Measurements from ENCODE around the gene BMP15. TPM values are rescaled to one million over a fixed set of nuclear protein-coding genes. Genes with fewer than 3 reads are reported as not detected.

BMP15 gene
- total and polyA plus RNA-seq, 2 donors (not counting 1 experiment from before 2014, with no cell fraction given) = not detected

DNA sequence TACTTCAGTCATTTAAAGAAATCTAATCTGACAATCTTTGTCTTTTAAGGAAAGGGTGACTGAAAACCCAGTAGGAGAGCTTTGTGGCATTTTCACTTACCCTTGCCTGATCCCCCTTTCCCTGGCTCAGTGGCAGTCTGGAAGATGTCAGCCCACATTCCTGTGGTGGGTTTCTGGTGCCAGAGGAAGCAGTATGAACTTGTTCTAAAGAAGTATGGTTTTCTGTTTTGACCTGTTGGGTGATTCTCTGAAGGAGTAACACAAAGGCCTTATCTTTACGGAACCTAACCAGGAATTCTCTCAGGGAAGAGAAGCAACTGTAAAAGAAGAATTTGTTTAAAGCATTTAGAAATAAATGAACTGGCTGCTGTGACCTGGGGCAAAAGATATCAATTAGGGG is 41.9 kb downstream of the BMP15 start:
- H3K9me3 Mint-ChIP-seq (ENCODE audit: insufficient read depth) = no peaks in the 10 kb centered on the region
- TF ChIP-seq, protein P1, sequence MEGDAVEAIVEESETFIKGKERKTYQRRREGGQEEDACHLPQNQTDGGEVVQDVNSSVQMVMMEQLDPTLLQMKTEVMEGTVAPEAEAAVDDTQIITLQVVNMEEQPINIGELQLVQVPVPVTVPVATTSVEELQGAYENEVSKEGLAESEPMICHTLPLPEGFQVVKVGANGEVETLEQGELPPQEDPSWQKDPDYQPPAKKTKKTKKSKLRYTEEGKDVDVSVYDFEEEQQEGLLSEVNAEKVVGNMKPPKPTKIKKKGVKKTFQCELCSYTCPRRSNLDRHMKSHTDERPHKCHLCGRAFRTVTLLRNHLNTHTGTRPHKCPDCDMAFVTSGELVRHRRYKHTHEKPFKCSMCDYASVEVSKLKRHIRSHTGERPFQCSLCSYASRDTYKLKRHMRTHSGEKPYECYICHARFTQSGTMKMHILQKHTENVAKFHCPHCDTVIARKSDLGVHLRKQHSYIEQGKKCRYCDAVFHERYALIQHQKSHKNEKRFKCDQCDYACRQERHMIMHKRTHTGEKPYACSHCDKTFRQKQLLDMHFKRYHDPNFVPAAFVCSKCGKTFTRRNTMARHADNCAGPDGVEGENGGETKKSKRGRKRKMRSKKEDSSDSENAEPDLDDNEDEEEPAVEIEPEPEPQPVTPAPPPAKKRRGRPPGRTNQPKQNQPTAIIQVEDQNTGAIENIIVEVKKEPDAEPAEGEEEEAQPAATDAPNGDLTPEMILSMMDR (IDR thresholded peaks at IDR 0.05) = no peak
- no peak for TF ChIP-seq EZH2 (IDR thresholded peaks at IDR 0.05; ENCODE audit: borderline replicate concordance, insufficient read depth, low read depth, low read length, poor library complexity, severe bottlenecking)
- DNase-seq (no peak), ATAC-seq (ENCODE audit: low read depth) (no peak)
- CTCF ChIA-PET = no interaction called here
- no peaks in the 10 kb centered on the region for H3K4me1 Mint-ChIP-seq
- POLR2A ChIA-PET = no interaction called here
- Histone ChIP-seq H3K27ac (ENCODE audit: low read length in 2 of 2) (no peak overlapping the region), H4K20me1 (ENCODE audit: control insufficient read depth, insufficient read depth, low read length, poor library complexity, severe bottlenecking) (no peaks in the 10 kb centered on the region), H3K36me3 (replicated peaks in 1 of 2; ENCODE audit: control extremely low read depth in 1 of 2, control insufficient read depth in 1 of 2, extremely low read depth in 1 of 2, insufficient read depth in 2 of 2, low read length in 1 of 2) (no peaks in the 10 kb centered on the region), H2AFZ (ENCODE audit: insufficient read depth, low read depth, low read length, poor library complexity, severe bottlenecking) (no peak overlapping the region), H3K4me1 (ENCODE audit: control insufficient read depth in 2 of 2, insufficient read depth in 2 of 2, low read length in 2 of 2) (no peaks in the 10 kb centered on the region), H3K4me2 (replicated peaks; ENCODE audit: low read depth, low read length, poor library complexity, severe bottlenecking) (no peak overlapping the region), H3K79me2 (ENCODE audit: control insufficient read depth, insufficient read depth, low read length) (no peaks in the 10 kb centered on the region), H3K9ac (ENCODE audit: low read length) (no peak overlapping the region), H3K27me3 (replicated peaks in 1 of 4; ENCODE audit: control extremely low read depth in 1 of 4, control insufficient read depth in 3 of 4, insufficient read depth in 4 of 4, low read length in 3 of 4) (peaks cover 0 to 6% (median 0%) of the 10 kb centered on the region in 4 experiments), H3K4me3 (ENCODE audit: control extremely low read depth in 1 of 5, extremely low read depth in 1 of 5, insufficient read depth in 1 of 5, low read depth in 2 of 5, low read length in 4 of 5) (no peak overlapping the region), H3K9me3 (ENCODE audit: control extremely low read depth in 1 of 3, control insufficient read depth in 2 of 3, insufficient read depth in 1 of 3, low read length in 2 of 3) (no peaks in the 10 kb centered on the region)
- no CpG with 5 or more reads among the region's 1 CpG for WGBS (ENCODE audit: insufficient coverage)
- H3K27ac Mint-ChIP-seq = no peak overlapping the region
- peaks cover 8% of the 10 kb centered on the region for H3K27me3 Mint-ChIP-seq
- no peak overlapping the region for H3K4me3 Mint-ChIP-seq
- intact Hi-C loops (cut with micrococcal nuclease) = no loop called here

DNA sequence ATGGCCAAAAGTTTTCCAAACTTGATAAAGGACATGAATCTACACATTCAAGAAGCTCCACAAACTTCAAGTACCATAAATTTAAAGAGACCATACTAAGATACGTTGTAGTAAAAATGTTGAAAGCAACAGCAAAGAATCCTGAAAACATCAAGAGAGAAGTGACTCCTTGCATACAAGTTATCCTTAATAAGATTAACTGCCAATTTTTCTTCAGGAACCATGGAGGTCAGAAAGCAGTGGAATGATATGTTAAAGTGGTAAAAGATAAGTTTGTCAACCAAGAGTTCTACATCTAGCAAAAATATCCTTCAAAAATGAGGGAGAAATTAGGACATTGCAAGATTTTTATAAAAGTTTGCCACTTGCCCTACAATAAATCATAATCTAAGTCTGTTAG is 43.3 kb downstream of the BMP15 start:
- ATAC-seq (ENCODE audit: low read depth) = no peak
- Histone ChIP-seq H3K9me3 (ENCODE audit: control extremely low read depth in 1 of 3, control insufficient read depth in 2 of 3, insufficient read depth in 1 of 3, low read length in 2 of 3) (no peaks in the 10 kb centered on the region), H3K27ac (ENCODE audit: low read length in 2 of 2) (no peak overlapping the region), H2AFZ (ENCODE audit: insufficient read depth, low read depth, low read length, poor library complexity, severe bottlenecking) (no peak overlapping the region), H3K4me2 (replicated peaks; ENCODE audit: low read depth, low read length, poor library complexity, severe bottlenecking) (no peak overlapping the region), H3K4me1 (ENCODE audit: control insufficient read depth in 2 of 2, insufficient read depth in 2 of 2, low read length in 2 of 2) (no peaks in the 10 kb centered on the region), H3K9ac (ENCODE audit: low read length) (no peak overlapping the region), H3K36me3 (replicated peaks in 1 of 2; ENCODE audit: control extremely low read depth in 1 of 2, control insufficient read depth in 1 of 2, extremely low read depth in 1 of 2, insufficient read depth in 2 of 2, low read length in 1 of 2) (no peaks in the 10 kb centered on the region), H3K4me3 (ENCODE audit: control extremely low read depth in 1 of 5, extremely low read depth in 1 of 5, insufficient read depth in 1 of 5, low read depth in 2 of 5, low read length in 4 of 5) (no peak overlapping the region), H4K20me1 (ENCODE audit: control insufficient read depth, insufficient read depth, low read length, poor library complexity, severe bottlenecking) (no peaks in the 10 kb centered on the region), H3K27me3 (replicated peaks in 1 of 4; ENCODE audit: control extremely low read depth in 1 of 4, control insufficient read depth in 3 of 4, insufficient read depth in 4 of 4, low read length in 3 of 4) (peaks cover 0 to 6% (median 0%) of the 10 kb centered on the region in 4 experiments), H3K79me2 (ENCODE audit: control insufficient read depth, insufficient read depth, low read length) (no peaks in the 10 kb centered on the region)
- H3K4me1 Mint-ChIP-seq = no peaks in the 10 kb centered on the region
- POLR2A ChIA-PET = no interaction called here
- H3K9me3 Mint-ChIP-seq (ENCODE audit: insufficient read depth) = no peaks in the 10 kb centered on the region
- H3K27ac Mint-ChIP-seq = no peak overlapping the region
- CTCF ChIA-PET = no interaction called here
- no peak for TF ChIP-seq EZH2 (IDR thresholded peaks at IDR 0.05; ENCODE audit: borderline replicate concordance, insufficient read depth, low read depth, low read length, poor library complexity, severe bottlenecking)
- TF ChIP-seq, protein P1 (IDR thresholded peaks at IDR 0.05) = no peak
- DNase-seq = no peak
- no peak overlapping the region for H3K4me3 Mint-ChIP-seq
- intact Hi-C loops (cut with micrococcal nuclease) = no loop called here
- WGBS (ENCODE audit: insufficient coverage) = no CpG with 5 or more reads among the region's 1 CpG
- H3K27me3 Mint-ChIP-seq = peaks cover 8% of the 10 kb centered on the region
